Adrenal gland (tissue), 5 donors: ENCODE data around the gene SLC4A9.

ENCODE experiments used
- POLR2A ChIP-seq, 2 donors: fragments of 450-650 bp; IDR thresholded peaks; one replicate each; pipeline ENCODE4 v1.6.1; 2017; ENCODE audit warnings: antibody characterized with exemption in 2 of 2, mild to moderate bottlenecking in 2 of 2, moderate library complexity in 1 of 2
- TF ChIP-seq, protein P1 (sequence below), 6 experiments: fragments of 450-650 bp in 4 of 6; fragments of 200-600 bp in 2 of 6; sonication (generic) in 1 of 6; IDR thresholded peaks; 1 replicate in 5 of 6; 2 replicates in 1 of 6; pipeline versions ENCODE4 v1.5.1 to v1.8.0; 2016 to 2021; ENCODE audit warnings: antibody characterized with exemption in 6 of 6, mild to moderate bottlenecking in 2 of 6, moderate library complexity in 1 of 6
- donor health status: DM: no; HTN: no; CAD: no.

DNA sequence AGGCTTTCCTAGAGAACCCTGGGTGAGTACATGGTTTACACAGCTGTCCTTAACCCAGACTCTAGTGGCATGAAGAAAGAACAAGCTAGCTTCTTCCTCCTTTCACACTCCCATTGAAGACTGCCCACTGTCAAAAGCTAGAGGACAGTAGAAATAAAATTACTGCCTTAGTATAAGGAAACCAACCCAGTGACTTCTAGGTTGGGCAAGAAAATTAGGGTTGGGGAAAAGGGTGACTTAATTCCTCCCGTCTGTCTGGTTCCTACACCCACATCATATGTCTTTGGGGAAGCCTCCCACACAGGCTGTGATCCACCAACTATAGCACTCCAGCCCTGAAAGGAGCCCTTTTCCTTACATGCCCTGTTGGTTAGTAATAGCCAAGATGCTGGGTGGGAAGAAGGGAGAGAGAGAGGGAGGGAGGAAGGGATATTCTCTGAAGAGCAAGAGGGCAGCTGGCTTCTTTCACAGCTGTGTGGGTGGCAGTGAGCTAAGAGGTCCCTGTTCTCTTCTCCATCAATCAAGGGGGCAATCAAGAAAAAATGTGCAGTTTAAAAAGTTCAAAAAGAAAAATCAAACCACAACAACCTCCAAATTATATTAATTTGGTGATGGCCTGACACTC is 35.3 kb upstream of the SLC4A9 start:
- TF ChIP-seq, protein P1, sequence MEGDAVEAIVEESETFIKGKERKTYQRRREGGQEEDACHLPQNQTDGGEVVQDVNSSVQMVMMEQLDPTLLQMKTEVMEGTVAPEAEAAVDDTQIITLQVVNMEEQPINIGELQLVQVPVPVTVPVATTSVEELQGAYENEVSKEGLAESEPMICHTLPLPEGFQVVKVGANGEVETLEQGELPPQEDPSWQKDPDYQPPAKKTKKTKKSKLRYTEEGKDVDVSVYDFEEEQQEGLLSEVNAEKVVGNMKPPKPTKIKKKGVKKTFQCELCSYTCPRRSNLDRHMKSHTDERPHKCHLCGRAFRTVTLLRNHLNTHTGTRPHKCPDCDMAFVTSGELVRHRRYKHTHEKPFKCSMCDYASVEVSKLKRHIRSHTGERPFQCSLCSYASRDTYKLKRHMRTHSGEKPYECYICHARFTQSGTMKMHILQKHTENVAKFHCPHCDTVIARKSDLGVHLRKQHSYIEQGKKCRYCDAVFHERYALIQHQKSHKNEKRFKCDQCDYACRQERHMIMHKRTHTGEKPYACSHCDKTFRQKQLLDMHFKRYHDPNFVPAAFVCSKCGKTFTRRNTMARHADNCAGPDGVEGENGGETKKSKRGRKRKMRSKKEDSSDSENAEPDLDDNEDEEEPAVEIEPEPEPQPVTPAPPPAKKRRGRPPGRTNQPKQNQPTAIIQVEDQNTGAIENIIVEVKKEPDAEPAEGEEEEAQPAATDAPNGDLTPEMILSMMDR (IDR thresholded peaks at IDR 0.05) = no peak
- TF ChIP-seq POLR2A (IDR thresholded peaks at IDR 0.05) = no peak
